Mucosa of descending colon (tissue), 3 donors: ENCODE measurements around the gene MAB21L1. TPM values are rescaled to one million over a fixed set of nuclear protein-coding genes. Genes with fewer than 3 reads are reported as not detected.
A peak's percentile ranks its signal among the peaks of the same experiment; 100 is the strongest.

Source experiments
- ATAC-seq: fragments of 200-7000 bp; cut with Tn5 transposase; one replicate; pipeline ENCODE4 v1.9.1; 2020; ENCODE audit warnings: mild to moderate bottlenecking, moderate library complexity
- DNase-seq, 3 donors: peaks; one replicate each; pipeline ENCODE4 v3.0.0-alpha.2; 2020
- H3K36me3 ChIP-seq: fragments of 200-600 bp; one replicate; pipeline ENCODE4 v1.8.0; 2021; ENCODE audit warnings: low read depth, mild to moderate bottlenecking
- H3K4me1 ChIP-seq: fragments of 200-600 bp; one replicate; pipeline ENCODE4 v1.8.0; 2021; ENCODE audit warnings: low read depth, mild to moderate bottlenecking
- H3K4me3 ChIP-seq: fragments of 200-600 bp; one replicate; pipeline ENCODE4 v1.8.0; 2021; ENCODE audit warnings: mild to moderate bottlenecking
- H3K9me3 ChIP-seq: fragments of 200-600 bp; one replicate; pipeline ENCODE4 v1.8.0; 2021; ENCODE audit warnings: mild to moderate bottlenecking
- intact Hi-C, 2 donors: fragments of 100-400 bp; cut with DNase I in 1 of 2; cut with micrococcal nuclease in 1 of 2; formaldehyde crosslinking; loops; one replicate each; pipeline versions ENCODE4 v1.11.0 to v1.11.1; 2022; cut with DNase I, micrococcal nuclease
- total RNA-seq, 3 donors: library from RNA; stranded (reverse); fragmentation: NEBNext Ultra II Directional in 2 of 3; extraction: Animal tissue kit (Norgen Biotek cat#: 25700) in 2 of 3; gene quantifications; one replicate each; pipeline versions ENCODE4 v1.2.1 to v1.2.4, GENCODE V29; 2021 to 2023
- TF ChIP-seq, protein P1 (sequence below): fragments of 200-600 bp; IDR thresholded peaks from one replicate; pipeline ENCODE4 v1.8.0; 2022; ENCODE audit warnings: antibody characterized with exemption, mild to moderate bottlenecking
- donor health status: DM: no; HTN: no; CAD: no; lungs with moderate emphysema.
- donor health status: DM: no; HTN: no; CAD: no.
- donor health status: DM: no; HTN: yes; CAD: no.

MAB21L1 gene
- total RNA-seq, 3 donors from 2014 or later = 0.12 to 2.2 (median 0.34) TPM

- peak; percentile 79 for ATAC-seq
- H3K36me3 ChIP-seq = no peaks in the 10 kb centered on the region
- H3K4me3 ChIP-seq = no peak overlapping the region
- TF ChIP-seq, protein P1, sequence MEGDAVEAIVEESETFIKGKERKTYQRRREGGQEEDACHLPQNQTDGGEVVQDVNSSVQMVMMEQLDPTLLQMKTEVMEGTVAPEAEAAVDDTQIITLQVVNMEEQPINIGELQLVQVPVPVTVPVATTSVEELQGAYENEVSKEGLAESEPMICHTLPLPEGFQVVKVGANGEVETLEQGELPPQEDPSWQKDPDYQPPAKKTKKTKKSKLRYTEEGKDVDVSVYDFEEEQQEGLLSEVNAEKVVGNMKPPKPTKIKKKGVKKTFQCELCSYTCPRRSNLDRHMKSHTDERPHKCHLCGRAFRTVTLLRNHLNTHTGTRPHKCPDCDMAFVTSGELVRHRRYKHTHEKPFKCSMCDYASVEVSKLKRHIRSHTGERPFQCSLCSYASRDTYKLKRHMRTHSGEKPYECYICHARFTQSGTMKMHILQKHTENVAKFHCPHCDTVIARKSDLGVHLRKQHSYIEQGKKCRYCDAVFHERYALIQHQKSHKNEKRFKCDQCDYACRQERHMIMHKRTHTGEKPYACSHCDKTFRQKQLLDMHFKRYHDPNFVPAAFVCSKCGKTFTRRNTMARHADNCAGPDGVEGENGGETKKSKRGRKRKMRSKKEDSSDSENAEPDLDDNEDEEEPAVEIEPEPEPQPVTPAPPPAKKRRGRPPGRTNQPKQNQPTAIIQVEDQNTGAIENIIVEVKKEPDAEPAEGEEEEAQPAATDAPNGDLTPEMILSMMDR = no peak
- H3K9me3 ChIP-seq = no peaks in the 10 kb centered on the region
- no peaks in the 10 kb centered on the region for H3K4me1 ChIP-seq
- DNase-seq = peak in 2 of 3 donors; percentile 10 to 43
- intact Hi-C loops = no loop called here
Measured at GRCh38 chr13:35470671-35471661, 5.5 kb downstream of the MAB21L1 start.

DNA sequence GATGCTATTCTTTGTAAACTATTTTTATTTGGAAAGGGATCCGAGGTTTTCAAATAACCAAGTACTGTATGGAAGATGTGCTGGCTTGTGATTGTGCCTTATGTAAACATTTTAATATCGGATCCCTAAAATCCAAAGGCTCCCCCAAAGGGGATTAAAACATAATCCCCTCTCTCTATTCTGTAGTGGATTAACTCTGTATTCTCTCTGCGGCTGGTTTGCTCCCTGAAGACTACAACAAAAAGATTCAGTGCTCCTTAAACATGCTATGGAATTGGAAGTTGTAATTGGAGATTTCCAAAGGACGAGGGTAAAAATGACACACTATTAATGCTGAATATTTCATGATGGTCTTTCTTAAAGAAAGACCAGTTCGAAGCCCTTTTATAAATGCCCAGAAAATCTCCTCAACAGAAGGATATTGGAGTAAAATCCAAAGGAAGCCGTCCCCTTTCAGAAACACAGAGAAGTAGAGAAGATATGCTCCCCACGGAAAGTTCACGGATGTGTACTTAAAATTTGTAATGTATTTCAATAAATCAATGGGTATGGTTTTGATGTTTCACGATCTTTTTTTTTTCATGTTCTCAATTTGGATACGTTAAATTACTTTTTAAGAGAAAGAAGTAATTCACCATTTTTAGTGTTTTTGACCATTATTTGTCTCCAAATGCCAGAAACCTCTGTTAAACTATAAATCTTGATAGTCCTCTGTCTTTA lies 6.5 kb downstream of the MAB21L1 start:
- no peak overlapping the region for H3K4me3 ChIP-seq

DNA sequence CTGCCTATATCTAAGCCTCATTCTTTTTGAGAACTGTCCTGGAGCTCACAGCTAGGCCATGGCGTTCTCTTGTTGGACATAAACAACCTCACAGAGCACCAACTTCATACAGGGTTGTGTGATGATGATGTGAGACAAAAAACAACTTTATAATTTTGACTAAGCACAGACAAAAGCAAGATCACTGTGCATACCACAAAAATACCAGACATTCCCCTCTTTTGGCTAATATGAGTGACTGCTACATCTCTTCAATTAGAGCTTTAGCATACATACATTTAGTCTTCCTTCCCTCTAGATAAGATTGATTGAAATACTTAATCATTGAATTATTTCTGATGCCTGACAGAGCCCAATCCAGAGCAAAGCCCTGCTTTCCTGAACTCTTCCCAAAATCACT lies 8.3 kb downstream of the MAB21L1 start:
- no peaks in the 10 kb centered on the region for H3K36me3 ChIP-seq
- H3K9me3 ChIP-seq = no peaks in the 10 kb centered on the region
- intact Hi-C loops = no loop called here
- ATAC-seq = no peak
- TF ChIP-seq, protein P1 = no peak
- DNase-seq = no peak
- H3K4me1 ChIP-seq = no peaks in the 10 kb centered on the region
- H3K4me3 ChIP-seq = no peak overlapping the region

More for the DNA sequence above, 6.5 kb downstream of the MAB21L1 start:
- intact Hi-C loops = no loop called here
- Histone ChIP-seq H3K4me1 (no peaks in the 10 kb centered on the region), H3K9me3 (no peaks in the 10 kb centered on the region), H3K36me3 (no peaks in the 10 kb centered on the region)
- TF ChIP-seq, protein P1 = no peak
- ATAC-seq (no peak), DNase-seq (no peak)

DNA sequence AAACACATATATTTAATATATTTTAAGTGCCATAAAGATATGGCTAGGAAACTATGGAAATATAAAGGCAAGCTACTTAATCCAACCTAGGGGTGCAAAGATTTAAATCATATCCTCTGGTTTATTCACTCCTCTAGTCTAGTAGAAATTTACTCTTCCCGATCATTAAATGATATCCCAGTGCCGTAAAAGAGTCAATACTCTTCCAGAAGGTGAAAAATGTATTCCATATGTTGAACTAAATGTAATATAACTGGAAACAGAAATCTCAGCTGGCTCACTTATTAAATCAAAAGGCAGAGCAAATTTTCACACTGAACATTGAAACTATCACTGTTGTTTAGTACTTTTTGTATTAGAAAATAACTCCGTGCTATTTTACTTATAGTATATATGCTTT lies 11.1 kb downstream of the MAB21L1 start:
- Histone ChIP-seq H3K9me3 (no peaks in the 10 kb centered on the region), H3K36me3 (no peaks in the 10 kb centered on the region), H3K4me1 (no peaks in the 10 kb centered on the region), H3K4me3 (no peak overlapping the region)
- TF ChIP-seq, protein P1 = no peak
- ATAC-seq (no peak), DNase-seq (no peak)
- intact Hi-C loops = no loop called here

GRCh38 chr13:35460061-35460460 lies 16.4 kb downstream of the MAB21L1 start:
- no peaks in the 10 kb centered on the region for H3K4me1 ChIP-seq
- H3K36me3 ChIP-seq = no peaks in the 10 kb centered on the region
- TF ChIP-seq, protein P1 = no peak
- DNase-seq (no peak), ATAC-seq (no peak)
- H3K9me3 ChIP-seq = no peaks in the 10 kb centered on the region
- intact Hi-C loops = no loop called here
- no peak overlapping the region for H3K4me3 ChIP-seq
